HG03097 (cell line): ENCODE measurements around the gene CRTC1.

ENCODE experiments used
- ATAC-seq: cut with Tn5 transposase; IDR thresholded peaks from one replicate; pipeline ENCODE4 v1.9.1; 2021; ENCODE audit not compliant: unreplicated experiment, low FRiP score

CRTC1 gene

GRCh38 chr19:18651733-18652132 is 31.7 kb upstream of the CRTC1 start:
- no peak for ATAC-seq

- no peak for ATAC-seq
Observed at GRCh38 chr19:18653853-18654252, 29.6 kb upstream of the CRTC1 start.

GRCh38 chr19:18654469-18654868 is 29.0 kb upstream of the CRTC1 start:
- ATAC-seq, result no peak

GRCh38 chr19:18655173-18655844 is 28.2 kb upstream of the CRTC1 start:
- no peak for ATAC-seq

- ATAC-seq, result no peak
Observed at GRCh38 chr19:18656337-18657086, 27.0 kb upstream of the CRTC1 start.

GRCh38 chr19:18657590-18658365 is 25.7 kb upstream of the CRTC1 start:
- ATAC-seq, result no peak

- ATAC-seq, result no peak
Observed at GRCh38 chr19:18658366-18658855, 25.1 kb upstream of the CRTC1 start.

- ATAC-seq, result no peak
Observed at GRCh38 chr19:18659281-18660050, 24.0 kb upstream of the CRTC1 start.

GRCh38 chr19:18660051-18660910 is 23.2 kb upstream of the CRTC1 start:
- ATAC-seq, result no peak

GRCh38 chr19:18660939-18661670 is 22.4 kb upstream of the CRTC1 start:
- ATAC-seq, result no peak

- no peak for ATAC-seq
Observed at GRCh38 chr19:18662972-18663732, 20.3 kb upstream of the CRTC1 start.

GRCh38 chr19:18663940-18664530 is 19.4 kb upstream of the CRTC1 start:
- ATAC-seq, result no peak

- no peak for ATAC-seq
Observed at GRCh38 chr19:18665771-18666202, 17.7 kb upstream of the CRTC1 start.

GRCh38 chr19:18666317-18666716 is 17.2 kb upstream of the CRTC1 start:
- ATAC-seq, result no peak

GRCh38 chr19:18666784-18667183 is 16.7 kb upstream of the CRTC1 start:
- ATAC-seq, result no peak

- ATAC-seq, result no peak
Observed at GRCh38 chr19:18667531-18668251, 15.8 kb upstream of the CRTC1 start.

- no peak for ATAC-seq
Observed at GRCh38 chr19:18668252-18668631, 15.2 kb upstream of the CRTC1 start.
